Caki2 (cell line): ENCODE results near the gene MGMT. TPM values are rescaled to one million over a fixed set of nuclear protein-coding genes. Genes with fewer than 3 reads are reported as not detected.

Experiments
- DNase-seq: peaks from one replicate; pipeline ENCODE4 v3.0.0-alpha.2; 2015; ENCODE audit warnings: low read depth
- in situ Hi-C: cut with HindIII; loops from 2 replicates; pipeline ENCODE4 v1.10.0; 2016; ENCODE audit warnings: low sequenced_read_pairs, low pct_unique_long_range_greater_than_20kb, mixed read lengths
- total RNA-seq: library from RNA; depleted of rRNA; stranded (reverse); fragments of >200 nt; shearing (Covaris generic); gene quantifications from 2 replicates; pipeline ENCODE4 v1.2.3, GENCODE V29; 2014; ENCODE audit warnings: low replicate concordance

Gene MGMT
- total RNA-seq, 1 experiment from 2014 or later = 101 TPM

DNA sequence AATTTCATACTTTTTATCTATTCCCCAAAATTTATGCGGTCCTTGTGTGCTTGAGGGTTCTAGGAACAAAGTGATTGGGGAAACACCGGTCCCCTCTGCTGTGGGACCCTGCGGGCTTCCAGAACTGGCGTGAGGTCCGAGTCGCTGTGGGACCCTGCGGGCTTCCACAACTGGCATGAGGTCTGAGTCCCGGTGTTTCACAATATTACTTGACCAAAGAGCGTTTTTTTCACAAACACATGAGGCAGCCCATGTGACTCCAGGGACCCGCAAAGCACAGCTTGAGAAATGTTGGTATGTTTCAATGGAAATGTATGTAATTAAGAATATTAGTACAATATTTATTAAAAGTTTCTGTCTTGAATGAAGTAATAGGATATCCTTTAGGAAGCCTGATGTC lies 212.2 kb downstream of the MGMT start:
- in situ Hi-C loops = no loop called here
- DNase-seq = no peak

DNA sequence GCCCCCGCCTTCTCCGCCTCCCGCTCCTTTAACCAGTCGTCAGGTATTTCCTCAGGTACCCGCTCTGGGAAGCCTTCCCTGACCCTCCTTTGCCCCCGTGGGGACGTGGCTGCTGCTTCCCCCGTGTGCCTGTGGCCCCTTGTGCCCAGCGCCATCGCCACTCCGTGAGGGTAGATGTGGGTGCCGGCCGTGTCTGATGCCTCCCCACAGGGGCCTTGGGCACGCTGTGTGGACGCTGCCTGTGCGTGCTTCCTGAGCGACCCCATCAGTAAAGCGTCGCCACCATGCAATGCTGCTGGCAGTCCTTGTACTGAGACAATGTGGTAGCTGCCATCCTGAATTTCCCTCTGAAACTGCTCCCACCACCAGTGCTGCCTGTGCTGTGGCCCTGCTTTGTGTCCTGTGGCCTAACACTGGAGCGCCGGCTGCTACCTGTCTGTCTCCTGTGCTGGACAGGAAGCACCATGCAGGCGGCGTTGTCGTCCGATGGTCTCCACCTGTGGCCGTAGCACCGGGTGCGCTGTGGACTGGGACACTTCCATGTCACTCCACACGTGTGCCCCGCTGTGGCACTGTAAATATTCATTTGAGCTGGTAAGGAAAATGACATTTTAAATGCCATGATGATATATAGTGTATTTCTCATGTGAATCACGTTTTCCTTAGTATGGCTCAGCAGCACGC lies 213.8 kb downstream of the MGMT start:
- in situ Hi-C loops = no loop called here
- DNase-seq = no peak

DNA sequence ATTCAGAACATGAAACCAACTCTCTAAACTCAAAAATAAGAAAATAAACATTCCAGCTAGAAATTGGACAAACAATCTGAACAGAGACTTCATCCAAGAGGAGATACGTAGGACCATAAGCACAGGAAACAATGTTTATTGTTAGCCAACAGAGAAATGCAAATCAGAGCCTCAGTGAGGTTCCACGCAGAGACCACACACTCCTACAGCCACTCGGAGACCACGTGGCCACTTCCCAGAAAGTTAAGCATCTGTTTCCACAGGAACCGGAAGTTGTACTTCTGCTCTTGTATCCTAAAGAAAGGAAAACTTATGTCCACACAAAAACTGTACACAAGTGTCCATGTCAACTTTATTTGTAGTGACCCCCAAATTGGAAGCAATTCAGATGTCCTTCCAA lies 214.8 kb downstream of the MGMT start:
- in situ Hi-C loops = no loop called here
- no peak for DNase-seq

DNA sequence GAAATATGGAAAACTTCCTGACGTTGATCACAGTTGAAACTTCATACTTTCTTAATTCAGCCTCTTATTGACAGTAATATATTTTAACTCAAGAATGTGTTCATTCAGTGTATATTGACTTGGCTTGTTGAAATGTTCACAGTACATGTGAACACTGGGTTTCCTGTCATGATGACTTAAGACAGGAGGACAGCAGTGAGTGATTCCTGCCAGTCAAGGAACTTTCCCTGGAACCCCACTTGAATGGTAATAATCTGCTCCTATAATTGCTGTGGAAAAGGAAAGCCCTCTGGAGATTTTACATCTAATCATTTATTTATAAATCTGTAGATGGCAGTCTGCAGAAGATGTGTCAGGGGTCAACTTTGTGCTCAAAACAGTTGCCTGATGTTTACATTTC lies 216.5 kb downstream of the MGMT start:
- in situ Hi-C loops = no loop called here
- DNase-seq = no peak

DNA sequence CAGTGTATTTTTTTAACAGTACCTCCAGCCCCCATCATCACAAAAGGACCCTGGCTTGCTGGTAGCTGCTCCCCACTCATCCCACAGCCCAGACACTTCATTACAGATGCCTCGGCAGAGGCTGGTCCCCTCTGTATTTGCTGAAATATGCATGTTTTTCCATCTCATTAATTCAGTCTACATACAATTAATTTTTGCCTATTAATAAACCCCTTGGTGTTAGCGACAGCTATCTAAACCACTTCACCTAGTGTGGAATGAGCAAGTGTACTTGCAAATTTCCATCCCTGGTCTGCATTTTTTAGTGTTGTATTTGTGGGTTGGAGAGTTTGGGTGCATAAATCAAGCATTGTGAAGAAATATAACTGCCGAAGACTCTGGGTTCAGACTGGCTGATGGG lies 216.9 kb downstream of the MGMT start:
- DNase-seq = no peak
- in situ Hi-C loops = no loop called here

DNA sequence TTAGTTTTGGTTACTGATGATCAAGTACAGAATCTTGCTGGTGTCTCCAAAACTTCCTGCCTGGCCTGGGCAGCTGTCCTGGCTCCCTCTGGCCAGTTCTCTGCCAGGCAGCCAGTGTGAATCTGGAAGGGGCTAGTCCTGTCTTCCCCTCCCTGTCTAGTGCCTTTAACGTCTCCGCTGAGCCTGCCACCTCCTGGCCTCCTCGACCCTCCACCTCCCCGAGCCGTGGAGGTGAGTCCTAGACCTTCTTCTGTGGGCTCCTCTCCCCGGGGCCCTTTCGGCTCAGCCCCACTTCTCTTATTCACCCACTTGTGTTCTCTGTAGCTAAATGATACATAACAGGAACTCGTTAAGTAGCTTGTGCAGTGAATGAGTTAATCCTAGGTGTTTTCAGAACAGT lies 218.2 kb downstream of the MGMT start:
- in situ Hi-C loops = no loop called here
- DNase-seq = no peak

DNA sequence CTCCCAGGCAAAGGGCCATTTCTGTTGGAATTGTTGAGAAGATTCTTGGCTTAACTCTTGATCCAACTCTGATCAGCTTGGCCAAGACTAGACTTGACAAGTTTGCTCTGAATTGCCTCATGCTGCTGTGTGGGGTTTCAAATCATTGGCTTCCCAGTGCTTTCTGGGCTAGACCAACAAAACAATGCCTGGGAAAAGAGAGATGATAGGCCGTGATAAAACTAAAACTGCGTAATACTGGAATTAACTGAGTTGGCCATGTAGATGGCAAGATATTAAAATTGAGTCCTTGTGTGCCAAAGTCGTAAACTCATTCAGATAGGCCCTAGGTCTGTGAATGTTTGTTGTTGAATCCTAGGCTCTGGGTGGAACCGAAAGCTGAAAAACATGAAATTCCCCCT lies 222.6 kb downstream of the MGMT start:
- no peak for DNase-seq

DNA sequence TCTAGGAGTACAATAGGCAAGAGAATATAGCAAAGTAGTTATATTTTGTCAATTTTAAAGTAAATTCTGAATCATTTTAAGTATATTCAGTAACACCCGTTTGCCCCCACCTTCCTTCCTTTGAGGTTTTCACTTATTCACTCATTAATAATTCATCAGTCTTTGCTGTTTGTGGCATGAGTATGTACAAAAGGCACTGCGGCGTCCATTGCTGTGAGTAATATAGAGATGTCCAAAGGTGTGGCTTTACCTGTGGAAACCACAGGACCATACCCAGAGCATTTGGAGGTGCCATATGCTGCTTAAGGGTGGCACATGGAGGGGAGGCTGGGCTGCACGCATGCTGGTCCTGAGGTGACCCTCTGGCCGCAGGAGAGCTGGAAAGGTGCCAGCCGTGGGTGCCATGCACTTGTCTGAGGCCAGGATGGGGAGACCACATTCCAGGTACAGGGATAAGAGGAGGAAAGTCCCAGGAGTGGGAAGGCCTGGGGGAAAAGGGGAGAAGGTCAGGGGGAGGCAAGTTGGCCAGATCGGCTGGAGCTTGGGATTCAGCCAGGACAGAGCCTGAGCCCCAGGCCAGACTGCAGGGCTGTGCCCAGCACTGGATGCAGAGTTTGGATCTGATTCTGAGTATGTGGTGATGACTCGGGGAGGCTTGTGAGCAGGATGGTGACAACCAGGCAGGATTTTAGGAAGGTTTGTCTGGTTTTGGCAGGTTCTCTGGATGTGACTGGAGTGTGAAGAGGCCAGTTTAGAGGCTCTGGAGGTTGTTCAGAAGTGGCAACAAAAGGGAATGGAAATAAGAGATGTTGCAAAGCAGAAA lies 223.4 kb downstream of the MGMT start:
- in situ Hi-C loops = no loop called here
- peak; percentile 11 for DNase-seq

More for the DNA sequence above, 222.6 kb downstream of the MGMT start:
- in situ Hi-C loops = no loop called here

DNA sequence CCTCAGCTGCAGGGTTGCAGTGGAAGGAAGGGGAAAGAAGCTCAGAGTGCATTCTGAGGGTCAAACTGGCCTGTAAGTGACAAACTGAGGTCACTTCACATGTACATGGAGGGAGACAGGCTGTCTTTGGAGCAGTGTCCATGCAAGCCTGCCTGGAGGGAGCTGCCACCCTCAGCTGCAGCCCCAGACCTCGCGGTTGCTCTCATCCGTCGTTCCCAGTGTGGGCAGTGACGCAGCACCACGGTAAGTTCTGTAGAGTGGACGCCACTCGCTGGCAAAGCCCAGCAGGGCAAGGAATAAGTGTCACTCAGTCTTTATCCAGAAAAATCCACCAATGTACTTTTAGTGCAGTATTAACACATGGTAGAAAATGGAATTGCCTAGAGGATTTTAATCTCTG lies 225.7 kb downstream of the MGMT start:
- in situ Hi-C loops = no loop called here
- no peak for DNase-seq

DNA sequence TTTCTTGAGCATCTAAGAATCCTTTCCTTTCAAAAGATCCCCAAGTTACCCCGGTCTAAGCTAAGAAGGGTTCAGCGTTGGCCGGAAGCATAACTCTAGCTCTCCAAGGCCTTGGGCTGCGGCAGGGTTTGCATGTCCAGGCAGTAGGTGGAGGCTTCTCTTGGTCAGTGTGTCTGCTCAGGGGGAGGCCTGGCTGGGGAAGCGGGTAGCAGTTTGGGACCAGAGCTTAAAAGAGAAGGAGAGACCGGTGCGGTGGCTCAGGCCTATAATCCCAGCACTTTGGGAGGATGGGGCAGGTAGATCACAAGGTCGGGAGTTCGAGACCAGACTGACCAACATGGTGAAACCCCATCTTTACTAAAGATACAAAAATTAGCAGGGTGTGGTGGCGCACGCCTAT lies 226.3 kb downstream of the MGMT start:
- in situ Hi-C loops = no loop called here
- no peak for DNase-seq

DNA sequence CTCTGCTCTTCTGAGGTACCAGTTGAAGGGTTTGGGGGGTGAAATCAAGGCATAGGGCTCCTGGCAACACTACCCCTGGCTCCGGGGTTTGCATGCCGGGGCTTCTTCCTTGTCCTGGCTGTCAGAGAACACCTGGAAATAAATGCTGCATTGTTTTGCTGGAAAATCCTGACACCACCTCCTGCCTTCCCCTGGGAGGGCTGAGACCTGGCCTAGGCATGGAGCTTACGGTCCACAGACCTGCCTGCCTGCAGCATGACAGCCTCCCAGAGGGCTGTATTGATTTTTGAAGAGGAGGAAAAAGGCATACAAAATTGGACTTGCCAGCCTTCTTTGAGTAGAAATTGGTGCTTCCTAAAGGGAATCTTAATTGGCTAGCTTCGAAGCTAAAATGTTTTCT lies 227.1 kb downstream of the MGMT start:
- no peak for DNase-seq
- in situ Hi-C loops = no loop called here

DNA sequence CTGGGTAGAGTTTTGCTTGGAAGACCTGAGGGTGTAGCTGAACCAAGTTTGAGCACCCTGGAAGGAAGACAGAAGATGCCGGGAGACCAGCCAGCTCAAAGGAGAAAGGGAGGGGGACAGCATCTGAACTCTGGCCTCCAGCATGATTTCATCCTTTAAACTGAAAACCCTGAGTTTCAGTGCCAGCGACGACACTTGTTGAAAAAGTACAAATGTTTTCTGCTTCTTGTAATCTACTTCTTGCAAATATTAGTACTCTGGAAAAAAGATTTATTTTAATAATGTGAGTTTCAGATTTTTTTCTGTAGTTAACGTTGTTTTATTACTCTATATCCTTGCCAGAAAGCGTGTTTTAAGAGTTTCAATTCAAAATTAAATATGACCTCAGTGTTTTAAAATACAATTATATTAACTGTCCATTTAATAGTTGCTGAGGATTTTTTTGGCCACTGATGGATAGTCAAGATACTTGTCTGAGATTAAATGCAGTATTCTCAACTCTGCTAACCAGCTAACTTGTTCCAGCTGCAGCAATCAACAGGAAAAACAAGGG lies 227.7 kb downstream of the MGMT start:
- DNase-seq = no peak
- in situ Hi-C loops = no loop called here

DNA sequence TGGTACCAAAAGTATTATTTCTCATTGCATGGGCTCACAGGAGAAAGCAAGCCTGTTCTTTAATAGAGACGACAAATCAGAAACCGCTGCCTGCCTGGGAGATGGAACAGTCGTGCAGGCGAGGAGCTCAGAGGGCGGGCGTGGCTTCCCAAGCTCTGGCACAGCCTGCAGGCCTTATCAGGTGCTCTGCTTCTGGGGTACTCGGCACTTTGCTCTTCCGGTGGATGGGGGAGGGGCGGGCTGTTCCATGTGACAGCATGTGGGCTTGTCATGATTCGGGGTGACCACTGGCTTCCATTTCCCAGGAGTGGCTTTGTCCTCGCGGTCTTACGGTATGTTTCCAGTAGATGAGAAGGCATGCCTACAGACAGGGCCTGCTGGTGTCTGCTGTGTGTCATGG lies 228.6 kb downstream of the MGMT start:
- DNase-seq = no peak
- in situ Hi-C loops = no loop called here

DNA sequence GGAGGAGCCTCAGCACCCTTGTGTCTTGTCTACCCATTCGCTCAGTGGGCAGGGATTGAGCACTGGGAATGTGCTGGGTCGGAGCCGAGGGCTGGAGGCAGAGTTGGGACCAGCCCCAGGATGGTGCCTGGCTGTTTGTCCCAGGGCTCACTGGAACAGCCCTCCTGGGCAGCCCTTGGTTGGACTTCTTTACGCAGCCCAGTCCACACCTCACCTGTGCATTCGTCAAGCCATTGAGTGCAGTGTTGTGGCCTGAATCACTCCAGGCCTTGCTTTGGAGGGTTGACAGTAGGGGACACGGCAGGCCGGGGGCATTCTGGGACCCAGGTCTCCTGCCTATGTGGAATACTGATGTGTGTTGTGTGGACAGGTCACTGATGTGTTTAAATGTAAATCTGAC lies 229.6 kb downstream of the MGMT start:
- in situ Hi-C loops = no loop called here
- no peak for DNase-seq

DNA sequence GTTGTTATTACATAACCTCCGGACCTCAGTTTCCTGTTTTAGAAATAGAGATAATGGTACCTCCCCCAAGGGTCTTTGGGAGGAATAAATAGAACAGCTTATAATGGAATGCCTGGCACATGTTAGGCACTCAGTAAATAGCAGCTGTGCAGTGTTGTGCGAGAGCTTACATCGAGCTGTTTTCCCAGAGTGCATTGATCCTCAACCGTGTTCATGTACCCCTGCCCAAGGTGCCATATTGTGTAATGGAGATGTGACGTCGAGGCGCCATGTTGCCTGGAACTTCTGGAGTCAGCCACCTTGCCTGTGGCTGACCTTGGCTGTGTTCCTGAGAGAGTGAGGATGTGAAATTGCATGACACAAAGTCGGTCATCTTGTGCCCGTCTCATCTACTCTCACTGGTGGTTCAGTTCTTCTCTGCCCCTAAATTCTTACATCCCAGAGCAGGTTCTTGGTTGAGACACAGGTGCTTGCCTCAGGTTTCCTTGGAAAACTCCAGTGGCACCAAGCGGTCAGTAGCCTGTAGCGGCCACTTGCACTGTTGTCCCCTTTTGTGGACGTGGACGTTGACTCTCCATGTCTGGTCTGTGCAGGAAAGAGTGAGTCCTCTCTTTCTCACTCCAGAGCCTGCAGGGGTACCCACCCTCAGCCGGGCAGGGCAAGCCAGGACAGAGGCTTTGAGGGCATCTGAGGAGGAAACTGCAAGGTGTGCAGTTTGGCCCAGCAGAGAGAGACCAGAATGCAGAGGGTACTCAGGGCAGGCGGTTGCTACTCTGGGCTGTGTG lies 230.6 kb downstream of the MGMT start:
- in situ Hi-C loops = no loop called here
- DNase-seq = no peak

DNA sequence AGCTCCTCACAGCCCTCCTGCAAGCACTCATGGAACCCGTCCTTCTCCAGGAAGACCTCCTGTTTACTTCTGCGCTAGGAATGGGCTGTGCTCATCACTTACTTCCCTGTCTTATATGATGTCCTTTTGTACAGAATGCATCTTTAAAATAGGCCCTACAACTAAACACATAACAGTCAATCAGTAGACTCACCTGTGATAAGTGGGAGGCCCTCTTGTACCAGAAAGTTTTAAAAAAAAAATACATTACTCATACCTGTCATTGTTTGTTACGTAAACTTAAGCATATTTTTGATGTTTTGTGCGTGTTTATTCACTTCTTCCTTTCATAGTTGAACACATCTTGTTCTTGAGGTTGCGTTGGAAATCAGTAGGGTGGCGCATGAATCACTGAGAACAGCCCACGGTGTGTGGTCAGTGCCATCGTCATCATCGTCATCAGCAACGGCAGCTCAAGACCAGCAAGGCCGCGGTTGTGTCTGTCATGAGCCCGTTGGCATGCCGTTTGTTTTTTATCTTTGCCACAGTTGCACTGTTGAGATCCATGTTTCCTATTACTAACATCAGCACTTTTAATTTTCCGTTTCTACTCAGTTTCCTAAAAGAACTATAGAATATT lies 232.8 kb downstream of the MGMT start:
- DNase-seq = no peak
- in situ Hi-C loops = no loop called here

DNA sequence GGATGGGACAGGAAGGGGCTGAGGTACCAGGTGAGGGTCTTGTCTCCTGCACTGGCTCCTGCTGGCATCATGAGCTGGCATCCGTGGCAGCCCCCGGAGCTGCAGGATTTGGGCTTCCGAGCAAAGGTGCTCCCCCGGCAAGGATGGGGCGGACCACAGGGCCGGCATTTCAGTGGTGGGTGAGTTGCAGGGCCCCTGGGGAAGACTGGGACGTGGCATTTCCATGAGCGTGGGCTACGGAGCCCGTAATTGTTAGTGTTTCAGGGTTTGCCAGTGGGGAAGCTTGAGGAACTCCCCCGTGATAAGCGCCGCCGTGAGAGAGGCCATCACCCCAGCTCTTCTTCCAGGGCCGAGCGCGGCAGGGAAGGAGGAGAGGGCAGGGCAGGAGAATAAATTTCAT lies 235.6 kb downstream of the MGMT start:
- in situ Hi-C loops = no loop called here
- DNase-seq = no peak

DNA sequence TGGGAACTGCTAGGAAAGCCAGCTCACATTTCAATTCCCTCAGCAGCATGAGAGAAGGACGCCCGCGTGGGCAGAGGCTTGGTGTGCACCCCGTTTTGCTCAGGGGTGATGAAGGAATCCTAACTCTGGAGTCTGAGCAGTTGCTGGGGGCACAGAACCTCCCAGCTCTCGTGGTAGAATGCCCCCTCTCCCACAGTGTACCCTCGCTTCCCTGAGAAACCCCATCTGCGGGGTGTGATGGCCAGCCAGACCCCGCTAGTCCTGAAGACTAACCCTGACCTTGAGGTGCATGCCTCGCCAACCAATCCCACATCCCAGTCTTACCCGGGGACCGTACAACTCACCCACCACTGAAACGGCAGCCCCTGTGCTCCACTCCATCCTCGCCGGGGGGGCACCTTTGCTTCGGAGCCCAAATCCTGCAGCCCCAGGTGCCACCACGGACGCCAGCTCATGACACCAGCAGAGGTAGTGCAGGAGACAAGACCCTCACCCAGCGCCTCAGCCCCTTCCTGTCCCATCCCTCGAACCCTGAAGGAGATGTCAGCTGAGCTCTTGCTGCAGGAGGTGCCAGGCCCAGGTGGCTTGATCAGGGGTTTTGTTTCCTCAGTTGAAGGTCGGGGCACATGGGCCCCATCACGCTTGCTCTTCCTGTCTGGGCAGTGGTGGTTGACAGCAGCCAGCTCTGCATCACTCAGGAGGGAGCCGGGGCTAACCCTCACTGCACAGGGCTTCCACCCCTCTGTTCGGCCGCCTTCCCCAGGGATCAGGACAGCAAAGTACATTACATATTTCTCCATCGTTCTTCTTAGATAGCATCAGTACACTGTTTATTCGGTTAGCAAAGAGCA lies 236.5 kb downstream of the MGMT start:
- no peak for DNase-seq
- in situ Hi-C loops = no loop called here
